K562 (cell line): ENCODE results near the gene KLHDC7B. TPM values are rescaled to one million over a fixed set of nuclear protein-coding genes. Genes with fewer than 3 reads are reported as not detected.

Experiments
- ARID1B ChIP-seq: fragments of 450-650 bp; IDR thresholded peaks from 2 replicates; pipeline ENCODE4 v1.6.1; 2016; ENCODE audit warnings: antibody characterized with exemption, mild to moderate bottlenecking, inconsistent platforms
- ATF1 ChIP-seq, 2 experiments: fragments of 450-650 bp in 1 of 2; IDR thresholded peaks; 2 replicates each; pipeline ENCODE4 v1.6.1; 2016; ENCODE audit warnings: missing compliant biosample characterization in 1 of 2, missing genetic modification characterization in 1 of 2
- CEBPG ChIP-seq, 3 experiments: fragments of 200-800 bp in 1 of 3; sonication (Bioruptor generic) in 1 of 3; sonication (generic) in 1 of 3; formaldehyde crosslinking in 1 of 3; IDR thresholded peaks in 2 of 3; conservative IDR thresholded peaks in 1 of 3; 2 replicates each; pipeline versions ENCODE4 v1.6.1 to v1.8.0; 2016 to 2022; ENCODE audit warnings: missing compliant biosample characterization in 2 of 3, missing genetic modification characterization in 2 of 3, mild to moderate bottlenecking in 1 of 3, missing genetic modification reagents in 1 of 3
- CHD1 ChIP-seq: fragments of 200-600 bp; sonication (generic); IDR thresholded peaks from one replicate; pipeline ENCODE4 v1.6.1; 2012; ENCODE audit warnings: mild to moderate bottlenecking, moderate library complexity, low read length, inconsistent platforms
- GABPB1 ChIP-seq: sonication (generic); formaldehyde crosslinking; IDR thresholded peaks from 2 replicates; pipeline ENCODE4 v1.8.0; 2022; ENCODE audit warnings: mild to moderate bottlenecking, missing genetic modification reagents
- HCFC1 ChIP-seq: IDR thresholded peaks from 2 replicates; pipeline ENCODE4 v1.6.1; 2012; ENCODE audit warnings: low read depth, low read length, improper control_type of control experiment
- HDAC8 ChIP-seq: fragments of 450-650 bp; IDR thresholded peaks from 2 replicates; pipeline ENCODE4 v1.6.1; 2016; ENCODE audit warnings: mild to moderate bottlenecking, missing genetic modification characterization, moderate library complexity, missing compliant biosample characterization
- MAFF ChIP-seq: IDR thresholded peaks from 2 replicates; pipeline ENCODE4 v1.6.1; 2012; ENCODE audit warnings: low read length, improper control_type of control experiment
- MED1 ChIP-seq: sonication (generic); formaldehyde crosslinking; IDR thresholded peaks from 2 replicates; pipeline ENCODE4 v1.8.1; 2023; ENCODE audit warnings: missing genetic modification reagents, borderline replicate concordance
- MEIS2 ChIP-seq: fragments of 450-650 bp; IDR thresholded peaks from 2 replicates; pipeline ENCODE4 v1.6.1; 2014; ENCODE audit warnings: mild to moderate bottlenecking; ENCODE audit not compliant: partially characterized antibody
- NELFE ChIP-seq: IDR thresholded peaks from 2 replicates; pipeline ENCODE4 v1.6.1; 2011; ENCODE audit warnings: mild to moderate bottlenecking; ENCODE audit not compliant: insufficient read depth, insufficient read length
- NFATC3 ChIP-seq: fragments of 450-650 bp; IDR thresholded peaks from 2 replicates; pipeline ENCODE4 v1.6.1; 2017; ENCODE audit warnings: mild to moderate bottlenecking
- PTRF ChIP-seq: fragments of 450-650 bp; IDR thresholded peaks from 2 replicates; pipeline ENCODE4 v1.6.1; 2016; ENCODE audit warnings: mild to moderate bottlenecking, missing genetic modification characterization, missing compliant biosample characterization
- SIX5 ChIP-seq, 2 experiments: IDR thresholded peaks; 2 replicates each; pipeline ENCODE4 v1.6.1; 2011; ENCODE audit warnings: low read length in 2 of 2, borderline replicate concordance in 1 of 2, low read depth in 1 of 2, mild to moderate bottlenecking in 1 of 2, moderate library complexity in 1 of 2; ENCODE audit not compliant: insufficient read depth in 1 of 2
- SMARCA4 ChIP-seq: fragments of 450-650 bp; IDR thresholded peaks from 2 replicates; pipeline ENCODE4 v1.6.1; 2016
- TBP ChIP-seq: optimal IDR thresholded peaks from 2 replicates; pipeline ENCODE3; 2011; ENCODE audit warnings: low read depth, low read length, improper control_type of control experiment
- TOE1 ChIP-seq, 2 experiments: fragments of 450-650 bp in 1 of 2; sonication (generic) in 1 of 2; formaldehyde crosslinking in 1 of 2; IDR thresholded peaks; 2 replicates each; pipeline versions ENCODE4 v1.7.1 to v1.8.0; 2016 to 2022; ENCODE audit warnings: borderline replicate concordance in 2 of 2, mild to moderate bottlenecking in 2 of 2, antibody characterized with exemption in 1 of 2, inconsistent platforms in 1 of 2, low read depth in 1 of 2, missing genetic modification reagents in 1 of 2, moderate library complexity in 1 of 2
- ZNF766 ChIP-seq: fragments of 200-800 bp; sonication (Bioruptor generic); conservative IDR thresholded peaks from 2 replicates; pipeline ENCODE4 v1.6.1; 2016; ENCODE audit warnings: missing genetic modification characterization, missing compliant biosample characterization
- polyA plus RNA-seq, 8 experiments: library from polyadenylated mRNA; depleted of rRNA in 4 of 8; stranded (reverse) in 5 of 8; unstranded in 3 of 8; fragments of >200 nt; fragmentation: Nextera tagmentation in 2 of 8; fragmentation: Illumina TruSeq in 1 of 8; extraction: Ambion mirVana in 2 of 8; extraction: Trizol in 1 of 8; gene quantifications; 2 replicates each; pipeline versions ENCODE4 v1.2.1 to v1.2.3, GENCODE V29; 2011 to 2014; ENCODE audit warnings: inconsistent platforms in 1 of 8, missing spikeins in 1 of 8
- total RNA-seq, 7 experiments: library from RNA; depleted of rRNA in 6 of 7; stranded (reverse); fragments of >200 nt in 6 of 7; fragmentation: Illumina TruSeq in 2 of 7; extraction: Trizol in 2 of 7; gene quantifications; 2 replicates each; pipeline versions ENCODE4 v1.2.1 to v1.2.3, GENCODE V29; 2011 to 2021; ENCODE audit warnings: low replicate concordance in 1 of 7
- TF ChIP-seq, protein P1 (sequence below): fragments of 250-450 bp; sonication (Bioruptor Pico); IDR thresholded peaks from 2 replicates; pipeline ENCODE4 v1.6.1; 2021; ENCODE audit warnings: mild to moderate bottlenecking
- TF ChIP-seq, protein P2 (sequence below): sonication (generic); formaldehyde crosslinking; IDR thresholded peaks from 2 replicates; pipeline ENCODE4 v1.8.0; 2023; ENCODE audit warnings: mild to moderate bottlenecking, missing genetic modification reagents
- TF ChIP-seq, protein P3 (sequence below): fragments of 450-650 bp; IDR thresholded peaks from 2 replicates; pipeline ENCODE4 v1.6.1; 2016; ENCODE audit warnings: borderline replicate concordance

Gene KLHDC7B
- total and polyA plus RNA-seq, 9 of the 15 experiments (the other 6 are each of a cell fraction or from before 2014, with no cell fraction given): 0.04 to 0.22 (median 0.05) TPM; not detected in 4

DNA sequence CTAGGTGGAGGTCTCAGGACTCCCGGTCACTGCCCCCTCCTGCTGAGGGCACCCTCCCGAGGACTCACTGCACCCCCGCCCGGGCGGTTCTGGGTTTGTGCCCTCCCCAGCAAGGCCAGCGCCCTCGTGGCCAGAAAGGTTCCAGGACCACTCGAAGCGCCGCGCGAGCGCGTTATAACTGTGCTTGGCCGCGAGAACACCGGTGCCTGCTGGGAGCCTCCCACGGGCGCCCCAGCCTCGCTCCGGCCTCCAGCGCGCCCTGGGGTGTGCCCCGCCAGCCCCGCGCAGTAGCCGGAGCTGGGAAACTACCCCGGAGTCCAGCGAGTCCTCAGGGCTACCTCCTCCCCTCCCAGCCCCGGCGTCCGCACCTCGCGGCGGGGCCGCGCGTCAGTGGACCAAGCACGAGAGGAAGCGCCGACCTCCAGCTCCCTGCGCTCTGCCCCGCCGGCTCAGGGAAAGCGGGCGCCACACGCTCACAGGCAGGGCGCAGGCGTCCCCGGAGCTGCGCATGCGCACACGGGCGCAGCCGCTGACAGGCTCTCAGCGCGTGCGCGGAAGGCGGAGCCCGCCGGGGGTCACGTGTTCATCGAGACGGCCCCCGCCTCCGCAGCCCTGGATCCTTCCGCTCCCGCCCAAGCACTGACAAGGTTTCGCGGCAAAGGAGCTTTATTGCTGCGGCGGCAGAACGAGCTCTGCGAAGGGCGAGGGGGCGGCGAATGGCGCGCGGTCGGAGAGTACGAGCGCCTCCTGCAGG is 20.4 kb upstream of the KLHDC7B start, which contains the start of gene SCO2 (continued):
- TF ChIP-seq ZNF766 (no peak), HCFC1 (0 out of 2 replicates have a peak, but pooled peaks have one; percentile 10), CHD1 (no peak), SIX5 (IDR thresholded peaks at IDR 0.05; ENCODE audit: borderline replicate concordance in 1 of 2, insufficient read depth in 1 of 2, low read depth in 1 of 2, low read length in 2 of 2) (no peak), NFATC3 (no peak), ATF1 (CRISPR knock-in tag; IDR thresholded peaks at IDR 0.05) (no peak), ATF1 (tag; IDR thresholded peaks at IDR 0.05) (0 out of 2 replicates have a peak, but pooled peaks have one; percentile 25), MAFF (no peak), SMARCA4 (no peak), CEBPG (CRISPR knock-in tag; IDR thresholded peaks at IDR 0.05) (no peak), CEBPG (tag; conservative IDR thresholded peaks at IDR 0.05 in 1 of 2, IDR thresholded peaks at IDR 0.05 in 1 of 2) (no peak), HDAC8 (no peak), PTRF (no peak), GABPB1 (CRISPR knock-in tag) (peak; percentile 64; the same call in 1 of the 2 replicates), TBP (peak; percentile 64), ARID1B (no peak), NELFE (no peak), MED1 (CRISPR knock-in tag) (no peak), MEIS2 (peak; percentile 97), TOE1 (IDR thresholded peaks at IDR 0.05; ENCODE audit: borderline replicate concordance) (peak; percentile 97), TOE1 (CRISPR knock-in tag; IDR thresholded peaks at IDR 0.05; ENCODE audit: borderline replicate concordance, low read depth) (no peak)
- TF ChIP-seq, protein P1, sequence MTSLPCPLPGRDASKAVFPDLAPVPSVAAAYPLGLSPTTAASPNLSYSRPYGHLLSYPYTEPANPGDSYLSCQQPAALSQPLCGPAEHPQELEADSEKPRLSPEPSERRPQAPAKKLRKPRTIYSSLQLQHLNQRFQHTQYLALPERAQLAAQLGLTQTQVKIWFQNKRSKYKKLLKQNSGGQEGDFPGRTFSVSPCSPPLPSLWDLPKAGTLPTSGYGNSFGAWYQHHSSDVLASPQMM (CRISPR knock-in tag): no peak
- TF ChIP-seq, protein P2, sequence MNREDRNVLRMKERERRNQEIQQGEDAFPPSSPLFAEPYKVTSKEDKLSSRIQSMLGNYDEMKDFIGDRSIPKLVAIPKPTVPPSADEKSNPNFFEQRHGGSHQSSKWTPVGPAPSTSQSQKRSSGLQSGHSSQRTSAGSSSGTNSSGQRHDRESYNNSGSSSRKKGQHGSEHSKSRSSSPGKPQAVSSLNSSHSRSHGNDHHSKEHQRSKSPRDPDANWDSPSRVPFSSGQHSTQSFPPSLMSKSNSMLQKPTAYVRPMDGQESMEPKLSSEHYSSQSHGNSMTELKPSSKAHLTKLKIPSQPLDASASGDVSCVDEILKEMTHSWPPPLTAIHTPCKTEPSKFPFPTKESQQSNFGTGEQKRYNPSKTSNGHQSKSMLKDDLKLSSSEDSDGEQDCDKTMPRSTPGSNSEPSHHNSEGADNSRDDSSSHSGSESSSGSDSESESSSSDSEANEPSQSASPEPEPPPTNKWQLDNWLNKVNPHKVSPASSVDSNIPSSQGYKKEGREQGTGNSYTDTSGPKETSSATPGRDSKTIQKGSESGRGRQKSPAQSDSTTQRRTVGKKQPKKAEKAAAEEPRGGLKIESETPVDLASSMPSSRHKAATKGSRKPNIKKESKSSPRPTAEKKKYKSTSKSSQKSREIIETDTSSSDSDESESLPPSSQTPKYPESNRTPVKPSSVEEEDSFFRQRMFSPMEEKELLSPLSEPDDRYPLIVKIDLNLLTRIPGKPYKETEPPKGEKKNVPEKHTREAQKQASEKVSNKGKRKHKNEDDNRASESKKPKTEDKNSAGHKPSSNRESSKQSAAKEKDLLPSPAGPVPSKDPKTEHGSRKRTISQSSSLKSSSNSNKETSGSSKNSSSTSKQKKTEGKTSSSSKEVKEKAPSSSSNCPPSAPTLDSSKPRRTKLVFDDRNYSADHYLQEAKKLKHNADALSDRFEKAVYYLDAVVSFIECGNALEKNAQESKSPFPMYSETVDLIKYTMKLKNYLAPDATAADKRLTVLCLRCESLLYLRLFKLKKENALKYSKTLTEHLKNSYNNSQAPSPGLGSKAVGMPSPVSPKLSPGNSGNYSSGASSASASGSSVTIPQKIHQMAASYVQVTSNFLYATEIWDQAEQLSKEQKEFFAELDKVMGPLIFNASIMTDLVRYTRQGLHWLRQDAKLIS: peak; percentile 77
- TF ChIP-seq, protein P3, sequence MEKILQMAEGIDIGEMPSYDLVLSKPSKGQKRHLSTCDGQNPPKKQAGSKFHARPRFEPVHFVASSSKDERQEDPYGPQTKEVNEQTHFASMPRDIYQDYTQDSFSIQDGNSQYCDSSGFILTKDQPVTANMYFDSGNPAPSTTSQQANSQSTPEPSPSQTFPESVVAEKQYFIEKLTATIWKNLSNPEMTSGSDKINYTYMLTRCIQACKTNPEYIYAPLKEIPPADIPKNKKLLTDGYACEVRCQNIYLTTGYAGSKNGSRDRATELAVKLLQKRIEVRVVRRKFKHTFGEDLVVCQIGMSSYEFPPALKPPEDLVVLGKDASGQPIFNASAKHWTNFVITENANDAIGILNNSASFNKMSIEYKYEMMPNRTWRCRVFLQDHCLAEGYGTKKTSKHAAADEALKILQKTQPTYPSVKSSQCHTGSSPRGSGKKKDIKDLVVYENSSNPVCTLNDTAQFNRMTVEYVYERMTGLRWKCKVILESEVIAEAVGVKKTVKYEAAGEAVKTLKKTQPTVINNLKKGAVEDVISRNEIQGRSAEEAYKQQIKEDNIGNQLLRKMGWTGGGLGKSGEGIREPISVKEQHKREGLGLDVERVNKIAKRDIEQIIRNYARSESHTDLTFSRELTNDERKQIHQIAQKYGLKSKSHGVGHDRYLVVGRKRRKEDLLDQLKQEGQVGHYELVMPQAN: no peak
